Neural cell (in vitro differentiated cells): ENCODE data around the gene TRIP6. TPM values are rescaled to one million over a fixed set of nuclear protein-coding genes. Genes with fewer than 3 reads are reported as not detected.

Source experiments
- H2AFZ ChIP-seq: fragments of 200-600, 300-800 bp; sonication (generic), shearing (Covaris generic); 2 replicates; pipeline ENCODE4 v1.6.0; 2014; ENCODE audit warnings: low read depth, mild to moderate bottlenecking, antibody characterized with exemption, low read length, moderate library complexity
- H3F3A ChIP-seq: fragments of 200-600 bp; shearing (Covaris generic); 2 replicates; pipeline ENCODE4 v1.6.1; 2016; ENCODE audit warnings: mild to moderate bottlenecking, moderate library complexity, mixed read lengths, antibody characterized with exemption, low read length; ENCODE audit not compliant: insufficient read depth, poor library complexity, severe bottlenecking
- H3K27ac ChIP-seq: fragments of 200-600, 300-800 bp; sonication (generic), shearing (Covaris generic); 2 replicates; pipeline ENCODE4 v1.5.1; 2014; ENCODE audit warnings: mild to moderate bottlenecking, low read length, moderate library complexity
- H3K27me3 ChIP-seq: fragments of 300-800, 200-600 bp; sonication (generic), shearing (Covaris generic); 2 replicates; pipeline ENCODE4 v1.6.0; 2014; ENCODE audit warnings: mild to moderate bottlenecking, low read depth, low read length, moderate library complexity; ENCODE audit not compliant: insufficient read depth
- H3K36me3 ChIP-seq: fragments of 300-800, 200-600 bp; sonication (generic), shearing (Covaris generic); 2 replicates; pipeline ENCODE4 v1.5.1; 2014; ENCODE audit warnings: mild to moderate bottlenecking, antibody characterized with exemption, low read length, moderate library complexity; ENCODE audit not compliant: insufficient read depth
- H3K4me2 ChIP-seq: fragments of 300-800, 200-600 bp; sonication (generic), shearing (Covaris generic); 2 replicates; pipeline ENCODE4 v1.6.0; 2014; ENCODE audit warnings: mild to moderate bottlenecking, low read length
- H3K4me3 ChIP-seq: fragments of 300-800, 200-600 bp; sonication (generic), shearing (Covaris generic); 2 replicates; pipeline ENCODE4 v1.5.1; 2014; ENCODE audit warnings: mild to moderate bottlenecking, low read length, moderate library complexity
- H3K79me2 ChIP-seq: fragments of 200-600 bp; shearing (Covaris generic); replicated peaks from 2 replicates; pipeline ENCODE4 v1.6.0; 2014; ENCODE audit warnings: mild to moderate bottlenecking, low read length, moderate library complexity; ENCODE audit not compliant: insufficient read depth
- H3K9ac ChIP-seq: fragments of 300-800, 200-600 bp; sonication (generic), shearing (Covaris generic); 2 replicates; pipeline ENCODE4 v1.6.1; 2016; ENCODE audit warnings: mild to moderate bottlenecking, low read length, mixed read lengths
- H3K9me2 ChIP-seq: fragments of 200-600 bp; shearing (Covaris generic); 2 replicates; pipeline ENCODE4 v1.6.1; 2016; ENCODE audit warnings: mild to moderate bottlenecking, low read length, mixed read lengths; ENCODE audit not compliant: insufficient read depth
- H3K9me3 ChIP-seq: fragments of 200-600, 300-800 bp; sonication (generic), shearing (Covaris generic); 2 replicates; pipeline ENCODE4 v1.6.1; 2016; ENCODE audit warnings: mild to moderate bottlenecking, mixed run types, low read length, moderate library complexity, mixed read lengths
- H4K20me1 ChIP-seq: fragments of 200-600 bp; shearing (Covaris generic); 2 replicates; pipeline ENCODE4 v1.6.1; 2016; ENCODE audit warnings: mild to moderate bottlenecking, mixed run types; ENCODE audit not compliant: insufficient read depth
- EP300 ChIP-seq: fragments of 450-650 bp; conservative IDR thresholded peaks from 2 replicates; pipeline ENCODE4 v1.6.1; 2014; ENCODE audit warnings: antibody characterized with exemption, mild to moderate bottlenecking, moderate library complexity; ENCODE audit not compliant: poor library complexity, severe bottlenecking
- EZH2 ChIP-seq: fragments of 200-600, 300-800 bp; shearing (Covaris generic), sonication (generic); IDR thresholded peaks from 2 replicates; pipeline ENCODE4 v1.6.1; 2014; ENCODE audit warnings: antibody characterized with exemption, low read length, borderline replicate concordance, mild to moderate bottlenecking; ENCODE audit not compliant: insufficient read depth, poor library complexity, severe bottlenecking
- MXI1 ChIP-seq: fragments of 450-650 bp; conservative IDR thresholded peaks from 2 replicates; pipeline ENCODE4 v1.6.1; 2014; ENCODE audit warnings: antibody characterized with exemption, mild to moderate bottlenecking; ENCODE audit not compliant: poor library complexity, severe bottlenecking
- POLR2AphosphoS5 ChIP-seq: IDR thresholded peaks from 2 replicates; pipeline ENCODE4 v1.6.1; 2012
- RAD21 ChIP-seq: fragments of 450-650 bp; conservative IDR thresholded peaks from 2 replicates; pipeline ENCODE4 v1.6.1; 2014; ENCODE audit warnings: antibody characterized with exemption, mild to moderate bottlenecking, moderate library complexity
- SMC3 ChIP-seq: fragments of 450-650 bp; conservative IDR thresholded peaks from 2 replicates; pipeline ENCODE4 v1.6.1; 2014; ENCODE audit warnings: antibody characterized with exemption, mild to moderate bottlenecking, moderate library complexity; ENCODE audit not compliant: poor library complexity
- TAF1 ChIP-seq: IDR thresholded peaks from 2 replicates; pipeline ENCODE4 v1.6.1; 2012; ENCODE audit warnings: low read depth
- polyA plus RNA-seq: library from polyadenylated mRNA; depleted of rRNA; stranded (reverse); fragments of >200 nt; gene quantifications from 2 replicates; pipeline ENCODE4 v1.2.3, GENCODE V29; 2014
- TF ChIP-seq, protein P1 (sequence below): IDR thresholded peaks from 2 replicates; pipeline ENCODE4 v1.6.1; 2012; ENCODE audit warnings: borderline replicate concordance
- TF ChIP-seq, protein P2 (sequence below): fragments of 450-650 bp; IDR thresholded peaks from 2 replicates; pipeline ENCODE4 v1.5.1; 2014; ENCODE audit warnings: antibody characterized with exemption, mild to moderate bottlenecking, moderate library complexity; ENCODE audit not compliant: poor library complexity, severe bottlenecking

The TRIP6 gene
- polyA plus RNA-seq, 1 donor from 2014 or later, result 2.1 TPM

DNA sequence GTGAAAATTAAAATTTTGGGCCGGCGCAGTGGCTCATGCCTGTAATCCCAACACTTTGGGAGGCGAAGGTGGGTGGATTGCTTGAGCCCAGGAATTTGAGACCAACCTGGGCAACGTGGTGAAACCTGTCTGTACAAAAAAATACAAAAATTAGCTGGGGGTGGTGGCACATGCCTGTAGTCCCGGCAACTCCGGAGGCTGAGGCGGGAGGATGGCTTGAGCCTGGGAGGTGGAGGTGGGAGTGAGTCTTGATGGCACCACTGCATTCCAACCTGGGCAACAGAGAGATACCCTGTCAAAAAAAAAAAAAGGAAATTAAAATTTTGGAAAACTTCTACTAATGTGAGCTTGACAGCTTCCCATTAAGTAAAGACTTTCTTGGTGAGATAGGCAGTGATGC, 10.8 kb downstream of the TRIP6 start:
- H3K27me3 ChIP-seq, result no peaks in the 10 kb centered on the region
- H3K9me2 ChIP-seq, result no peaks in the 10 kb centered on the region
- no peak overlapping the region for H3K4me2 ChIP-seq
- peaks cover 6% of the 10 kb centered on the region for H4K20me1 ChIP-seq
- H2AFZ ChIP-seq, result no peak overlapping the region
- no peaks in the 10 kb centered on the region for H3F3A ChIP-seq
- peak overlapping the region; percentile 95 for H3K4me3 ChIP-seq
- no peak overlapping the region for H3K27ac ChIP-seq
- peaks cover 58% of the 10 kb centered on the region for H3K79me2 ChIP-seq
- TF ChIP-seq, protein P1, sequence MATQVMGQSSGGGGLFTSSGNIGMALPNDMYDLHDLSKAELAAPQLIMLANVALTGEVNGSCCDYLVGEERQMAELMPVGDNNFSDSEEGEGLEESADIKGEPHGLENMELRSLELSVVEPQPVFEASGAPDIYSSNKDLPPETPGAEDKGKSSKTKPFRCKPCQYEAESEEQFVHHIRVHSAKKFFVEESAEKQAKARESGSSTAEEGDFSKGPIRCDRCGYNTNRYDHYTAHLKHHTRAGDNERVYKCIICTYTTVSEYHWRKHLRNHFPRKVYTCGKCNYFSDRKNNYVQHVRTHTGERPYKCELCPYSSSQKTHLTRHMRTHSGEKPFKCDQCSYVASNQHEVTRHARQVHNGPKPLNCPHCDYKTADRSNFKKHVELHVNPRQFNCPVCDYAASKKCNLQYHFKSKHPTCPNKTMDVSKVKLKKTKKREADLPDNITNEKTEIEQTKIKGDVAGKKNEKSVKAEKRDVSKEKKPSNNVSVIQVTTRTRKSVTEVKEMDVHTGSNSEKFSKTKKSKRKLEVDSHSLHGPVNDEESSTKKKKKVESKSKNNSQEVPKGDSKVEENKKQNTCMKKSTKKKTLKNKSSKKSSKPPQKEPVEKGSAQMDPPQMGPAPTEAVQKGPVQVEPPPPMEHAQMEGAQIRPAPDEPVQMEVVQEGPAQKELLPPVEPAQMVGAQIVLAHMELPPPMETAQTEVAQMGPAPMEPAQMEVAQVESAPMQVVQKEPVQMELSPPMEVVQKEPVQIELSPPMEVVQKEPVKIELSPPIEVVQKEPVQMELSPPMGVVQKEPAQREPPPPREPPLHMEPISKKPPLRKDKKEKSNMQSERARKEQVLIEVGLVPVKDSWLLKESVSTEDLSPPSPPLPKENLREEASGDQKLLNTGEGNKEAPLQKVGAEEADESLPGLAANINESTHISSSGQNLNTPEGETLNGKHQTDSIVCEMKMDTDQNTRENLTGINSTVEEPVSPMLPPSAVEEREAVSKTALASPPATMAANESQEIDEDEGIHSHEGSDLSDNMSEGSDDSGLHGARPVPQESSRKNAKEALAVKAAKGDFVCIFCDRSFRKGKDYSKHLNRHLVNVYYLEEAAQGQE, result no peak
- TF ChIP-seq EP300 (no peak), POLR2AphosphoS5 (no peak), RAD21 (no peak), TAF1 (no peak), EZH2 (no peak), SMC3 (no peak)
- TF ChIP-seq, protein P2, sequence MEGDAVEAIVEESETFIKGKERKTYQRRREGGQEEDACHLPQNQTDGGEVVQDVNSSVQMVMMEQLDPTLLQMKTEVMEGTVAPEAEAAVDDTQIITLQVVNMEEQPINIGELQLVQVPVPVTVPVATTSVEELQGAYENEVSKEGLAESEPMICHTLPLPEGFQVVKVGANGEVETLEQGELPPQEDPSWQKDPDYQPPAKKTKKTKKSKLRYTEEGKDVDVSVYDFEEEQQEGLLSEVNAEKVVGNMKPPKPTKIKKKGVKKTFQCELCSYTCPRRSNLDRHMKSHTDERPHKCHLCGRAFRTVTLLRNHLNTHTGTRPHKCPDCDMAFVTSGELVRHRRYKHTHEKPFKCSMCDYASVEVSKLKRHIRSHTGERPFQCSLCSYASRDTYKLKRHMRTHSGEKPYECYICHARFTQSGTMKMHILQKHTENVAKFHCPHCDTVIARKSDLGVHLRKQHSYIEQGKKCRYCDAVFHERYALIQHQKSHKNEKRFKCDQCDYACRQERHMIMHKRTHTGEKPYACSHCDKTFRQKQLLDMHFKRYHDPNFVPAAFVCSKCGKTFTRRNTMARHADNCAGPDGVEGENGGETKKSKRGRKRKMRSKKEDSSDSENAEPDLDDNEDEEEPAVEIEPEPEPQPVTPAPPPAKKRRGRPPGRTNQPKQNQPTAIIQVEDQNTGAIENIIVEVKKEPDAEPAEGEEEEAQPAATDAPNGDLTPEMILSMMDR, result no peak
- H3K9me3 ChIP-seq, result no peaks in the 10 kb centered on the region
- no peak overlapping the region for H3K9ac ChIP-seq
- no peaks in the 10 kb centered on the region for H3K36me3 ChIP-seq

DNA sequence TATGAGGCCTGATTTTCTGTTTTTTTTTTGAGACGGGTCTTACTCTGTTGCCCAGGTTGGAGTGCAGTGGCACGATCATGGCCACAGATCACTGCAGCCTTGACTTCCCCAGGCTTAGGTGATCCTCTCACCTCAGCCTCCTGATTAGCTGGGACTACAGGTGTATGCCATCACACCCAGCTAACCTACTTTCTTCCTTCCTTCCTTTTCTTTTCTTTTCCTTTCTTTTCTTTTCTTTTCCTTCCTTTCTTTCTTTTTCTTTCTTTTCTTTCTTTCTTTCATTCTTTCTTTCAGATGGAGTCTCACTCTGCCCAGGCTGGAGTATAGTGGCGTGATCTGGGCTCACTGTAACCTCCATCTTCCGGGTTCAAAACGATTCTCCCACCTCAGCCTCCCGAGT, 11.5 kb downstream of the TRIP6 start:
- Histone ChIP-seq H4K20me1 (peaks cover 6% of the 10 kb centered on the region), H3K79me2 (peaks cover 58% of the 10 kb centered on the region), H3K27me3 (no peaks in the 10 kb centered on the region), H3K4me2 (no peak overlapping the region), H3K9me2 (no peaks in the 10 kb centered on the region), H3F3A (no peaks in the 10 kb centered on the region), H3K4me3 (no peak overlapping the region), H3K27ac (no peak overlapping the region), H3K36me3 (no peaks in the 10 kb centered on the region), H2AFZ (no peak overlapping the region), H3K9ac (no peak overlapping the region), H3K9me3 (no peaks in the 10 kb centered on the region)
- TF ChIP-seq SMC3, result no peak
- TF ChIP-seq, protein P1, result no peak
- TF ChIP-seq RAD21, result no peak
- no peak for TF ChIP-seq MXI1
